ENCODE measurements around the gene ZFP36L2.

Gene ZFP36L2

GRCh38 chr2:43228321-43228751, 1.9 kb upstream of the ZFP36L2 start:
- TF ChIP-seq CTCF (IDR thresholded peaks at IDR 0.05; ENCODE audit: insufficient read depth, low read depth, low read length, missing control alignments): no peak
- no peak overlapping the region for H3K4me3 ChIP-seq (ENCODE audit: low read length)
- no peak for DNase-seq (ENCODE audit: low read depth)

GRCh38 chr2:43227830-43228281, 1.4 kb upstream of the ZFP36L2 start:
- DNase-seq (ENCODE audit: low read depth): peak; percentile 19
- TF ChIP-seq CTCF (IDR thresholded peaks at IDR 0.05; ENCODE audit: insufficient read depth, low read depth, low read length, missing control alignments): peak; percentile 42

GRCh38 chr2:43226955-43227829, 786 bp upstream of the ZFP36L2 start:
- H3K4me3 ChIP-seq (ENCODE audit: low read length): peak overlapping the region; percentile 61
- TF ChIP-seq CTCF (IDR thresholded peaks at IDR 0.05; ENCODE audit: insufficient read depth, low read depth, low read length, missing control alignments): no peak
- DNase-seq (ENCODE audit: low read depth): peak; percentile 83

More at GRCh38 chr2:43227830-43228281, 1.4 kb upstream of the ZFP36L2 start:
- H3K4me3 ChIP-seq (ENCODE audit: low read length): peak overlapping the region; percentile 61

GRCh38 chr2:43225788-43226557, 433 bp downstream of the ZFP36L2 start:
- H3K4me3 ChIP-seq (ENCODE audit: low read length): peak overlapping the region; percentile 93
- peak; percentile 36 for DNase-seq (ENCODE audit: low read depth)
- TF ChIP-seq CTCF (IDR thresholded peaks at IDR 0.05; ENCODE audit: insufficient read depth, low read depth, low read length, missing control alignments): no peak

GRCh38 chr2:43225093-43225787, 1.2 kb downstream of the ZFP36L2 start:
- DNase-seq (ENCODE audit: low read depth): peak; percentile 64
- no peak for TF ChIP-seq CTCF (IDR thresholded peaks at IDR 0.05; ENCODE audit: insufficient read depth, low read depth, low read length, missing control alignments)

GRCh38 chr2:43224571-43225092, 1.8 kb downstream of the ZFP36L2 start:
- TF ChIP-seq CTCF (IDR thresholded peaks at IDR 0.05; ENCODE audit: insufficient read depth, low read depth, low read length, missing control alignments): no peak
- H3K4me3 ChIP-seq (ENCODE audit: low read length): peak overlapping the region; percentile 93
- peak; percentile 29 for DNase-seq (ENCODE audit: low read depth)

More at GRCh38 chr2:43225093-43225787, 1.2 kb downstream of the ZFP36L2 start:
- peak overlapping the region; percentile 93 for H3K4me3 ChIP-seq (ENCODE audit: low read length)
